Measurements from ENCODE around the gene PKN3. TPM values are rescaled to one million over a fixed set of nuclear protein-coding genes. Genes with fewer than 3 reads are reported as not detected.

Gene PKN3
- total RNA-seq, 4 donors from 2014 or later, result 3.4 to 6.0 (median 4.4) TPM

- no peak overlapping the region for H3K27ac ChIP-seq
- H3K36me3 ChIP-seq, result peaks cover 36% of the 10 kb centered on the region
- H3K4me1 ChIP-seq, result peaks cover 16% of the 10 kb centered on the region
- H3K9me3 ChIP-seq, result no peaks in the 10 kb centered on the region
- no peak for DNase-seq (ENCODE audit: low spot score in 2 of 2)
- WGBS, result 87% methylated on average over 8 of the region's 8 CpGs
- H3K27me3 ChIP-seq, result no peaks in the 10 kb centered on the region
- H3K4me3 ChIP-seq, result no peak overlapping the region
- TF ChIP-seq EP300 (IDR thresholded peaks at IDR 0.05) (no peak), POLR2A (IDR thresholded peaks at IDR 0.05) (no peak), CTCF (IDR thresholded peaks at IDR 0.05) (no peak), POLR2AphosphoS5 (IDR thresholded peaks at IDR 0.05) (no peak)
These were observed 15.7 kb downstream of the PKN3 start for GRCh38 chr9:128718047-128718446.

GRCh38 chr9:128718475-128718874 lies 16.2 kb downstream of the PKN3 start:
- no peaks in the 10 kb centered on the region for H3K9me3 ChIP-seq
- 80% methylated on average over 4 of the region's 5 CpGs for WGBS
- peaks cover 21% of the 10 kb centered on the region for H3K4me1 ChIP-seq
- H3K27ac ChIP-seq, result no peak overlapping the region
- TF ChIP-seq CTCF (IDR thresholded peaks at IDR 0.05) (no peak), EP300 (IDR thresholded peaks at IDR 0.05) (no peak), POLR2AphosphoS5 (IDR thresholded peaks at IDR 0.05) (no peak), POLR2A (IDR thresholded peaks at IDR 0.05) (no peak)
- peaks cover 36% of the 10 kb centered on the region for H3K36me3 ChIP-seq
- H3K27me3 ChIP-seq, result no peaks in the 10 kb centered on the region
- H3K4me3 ChIP-seq, result no peak overlapping the region
- no peak for DNase-seq (ENCODE audit: low spot score in 2 of 2)

- WGBS, result 94% methylated on average over 24 of the region's 30 CpGs
- DNase-seq (ENCODE audit: low spot score in 2 of 2), result no peak
These were observed 17.8 kb downstream of the PKN3 start for GRCh38 chr9:128719919-128720605.

GRCh38 chr9:128720841-128721486 lies 18.7 kb downstream of the PKN3 start:
- Histone ChIP-seq H3K27me3 (no peaks in the 10 kb centered on the region), H3K4me3 (no peak overlapping the region), H3K27ac (no peak overlapping the region), H3K36me3 (peaks cover 20% of the 10 kb centered on the region), H3K9me3 (no peaks in the 10 kb centered on the region), H3K4me1 (peaks cover 33% of the 10 kb centered on the region)
- no peak for TF ChIP-seq CTCF (IDR thresholded peaks at IDR 0.05)
- TF ChIP-seq EP300 (IDR thresholded peaks at IDR 0.05), result no peak
- no peak for TF ChIP-seq POLR2A (IDR thresholded peaks at IDR 0.05)
- TF ChIP-seq POLR2AphosphoS5 (IDR thresholded peaks at IDR 0.05), result no peak
- no peak for DNase-seq (ENCODE audit: low spot score in 2 of 2)
- WGBS, result 93% methylated on average over 22 of the region's 22 CpGs

More at GRCh38 chr9:128719919-128720605, 17.8 kb downstream of the PKN3 start:
- Histone ChIP-seq H3K27ac (peak overlapping the region; percentile 29), H3K9me3 (no peaks in the 10 kb centered on the region), H3K4me1 (peaks cover 33% of the 10 kb centered on the region), H3K4me3 (no peak overlapping the region), H3K27me3 (no peaks in the 10 kb centered on the region), H3K36me3 (peaks cover 23% of the 10 kb centered on the region)
- TF ChIP-seq POLR2AphosphoS5 (IDR thresholded peaks at IDR 0.05) (no peak), EP300 (IDR thresholded peaks at IDR 0.05) (no peak), CTCF (IDR thresholded peaks at IDR 0.05) (no peak), POLR2A (IDR thresholded peaks at IDR 0.05) (no peak)

GRCh38 chr9:128721487-128722010 lies 19.2 kb downstream of the PKN3 start:
- DNase-seq (ENCODE audit: low spot score in 2 of 2), result no peak
- H3K4me1 ChIP-seq, result peaks cover 33% of the 10 kb centered on the region
- 95% methylated on average over 14 of the region's 18 CpGs for WGBS
- H3K36me3 ChIP-seq, result peaks cover 20% of the 10 kb centered on the region
- H3K4me3 ChIP-seq, result no peak overlapping the region
- no peak overlapping the region for H3K27ac ChIP-seq
- no peaks in the 10 kb centered on the region for H3K27me3 ChIP-seq
- TF ChIP-seq POLR2AphosphoS5 (IDR thresholded peaks at IDR 0.05) (no peak), EP300 (IDR thresholded peaks at IDR 0.05) (no peak), CTCF (IDR thresholded peaks at IDR 0.05) (no peak), POLR2A (IDR thresholded peaks at IDR 0.05) (no peak)
- no peaks in the 10 kb centered on the region for H3K9me3 ChIP-seq
